PC-9 (cell line): ENCODE data around the gene DHRS7B.

Experiments used
- CTCF ChIP-seq: fragments of 200-600 bp; sonication (generic); conservative IDR thresholded peaks from 2 replicates; pipeline ENCODE4 v1.6.1; 2017; ENCODE audit warnings: mixed run types, antibody characterized with exemption, mild to moderate bottlenecking, moderate library complexity
- EZH2 ChIP-seq: fragments of 200-600 bp; sonication (generic); IDR thresholded peaks from 2 replicates; pipeline ENCODE4 v1.8.0; 2017; ENCODE audit warnings: antibody characterized with exemption, low read depth

- TF ChIP-seq CTCF (no peak), EZH2 (no peak)
These were observed 75.1 kb downstream of the DHRS7B start for GRCh38 chr17:21201874-21202273.
